CD8-positive, alpha-beta memory T cell (primary cell): ENCODE results near the gene SEPTIN1. TPM values are rescaled to one million over a fixed set of nuclear protein-coding genes. Genes with fewer than 3 reads are reported as not detected.
"Not testable (repeated sequence)": the region's sequence is repeated elsewhere in the genome, so short reads cannot be mapped to it uniquely, and the experiment has no call there.

Experiments used
- CTCF ChIA-PET: fragments of 350-600 bp; sonication (Branson Sonifier 250); formaldehyde crosslinking; loops from one replicate; lab custom pipeline; 2021; ENCODE audit warnings: antibody characterized with exemption; lab: Charles Lee
- POLR2A ChIA-PET: fragments of 350-600 bp; sonication (Branson Sonifier 250); formaldehyde crosslinking; loops from one replicate; lab custom pipeline; 2021; ENCODE audit warnings: antibody characterized with exemption; lab: Charles Lee
- DNase-seq, 5 donors: peaks; one replicate each; pipeline versions ENCODE4 v3.0.0 to v3.0.0-alpha.2; 2020 to 2022; ENCODE audit warnings: mixed read lengths in 1 of 5
- H3K27ac ChIP-seq: one replicate; pipeline ENCODE4 v1.7.0; 2013; ENCODE audit warnings: low read depth, mild to moderate bottlenecking, low read length, moderate library complexity
- H3K27me3 ChIP-seq: 2 replicates; pipeline ENCODE4 v1.7.0; 2013; ENCODE audit warnings: low read length, mild to moderate bottlenecking; ENCODE audit not compliant: insufficient read depth, poor library complexity, severe bottlenecking
- H3K36me3 ChIP-seq: 2 replicates; pipeline ENCODE4 v1.7.0; 2013; ENCODE audit warnings: mild to moderate bottlenecking, low read length, moderate library complexity; ENCODE audit not compliant: insufficient read depth
- H3K4me1 ChIP-seq: 2 replicates; pipeline ENCODE4 v1.7.0; 2013; ENCODE audit warnings: mild to moderate bottlenecking, low read length, moderate library complexity; ENCODE audit not compliant: insufficient read depth
- H3K4me3 ChIP-seq: 2 replicates; pipeline ENCODE4 v1.7.0; 2013; ENCODE audit warnings: mild to moderate bottlenecking, low read length
- H3K9me3 ChIP-seq: 2 replicates; pipeline ENCODE4 v1.7.0; 2013; ENCODE audit warnings: mild to moderate bottlenecking, low read length
- H3K27ac Mint-ChIP-seq, 8 donors: one replicate each; pipeline ENCODE4 v1.8.0; 2020 to 2021; ENCODE audit warnings: mixed read lengths in 8 of 8, mild to moderate bottlenecking in 6 of 8, inconsistent platforms in 3 of 8, moderate library complexity in 3 of 8
- H3K27me3 Mint-ChIP-seq, 2 donors: one replicate each; pipeline ENCODE4 v1.8.0; 2020 to 2021; ENCODE audit warnings: mixed read lengths in 2 of 2, mild to moderate bottlenecking in 1 of 2, moderate library complexity in 1 of 2
- H3K36me3 Mint-ChIP-seq, 3 donors: one replicate each; pipeline ENCODE4 v1.8.0; 2020 to 2021; ENCODE audit warnings: mixed read lengths in 3 of 3, inconsistent platforms in 1 of 3, mild to moderate bottlenecking in 1 of 3
- H3K4me1 Mint-ChIP-seq, 3 donors: one replicate each; pipeline ENCODE4 v1.8.0; 2020 to 2021; ENCODE audit warnings: mixed read lengths in 3 of 3, inconsistent platforms in 1 of 3, mild to moderate bottlenecking in 1 of 3
- H3K4me3 Mint-ChIP-seq, 7 donors: one replicate each; pipeline ENCODE4 v1.8.0; 2020 to 2021; ENCODE audit warnings: mixed read lengths in 7 of 7, mild to moderate bottlenecking in 6 of 7, moderate library complexity in 4 of 7, inconsistent platforms in 2 of 7
- H3K9me3 Mint-ChIP-seq, 5 donors: one replicate each; pipeline ENCODE4 v1.8.0; 2020 to 2022; ENCODE audit warnings: mixed read lengths in 5 of 5, mild to moderate bottlenecking in 3 of 5, moderate library complexity in 2 of 5, inconsistent platforms in 1 of 5
- polyA plus RNA-seq: library from polyadenylated mRNA; unstranded; fragments of 300-500 nt; fragmentation: Illumina TruSeq; gene quantifications from one replicate; pipeline ENCODE4 v1.2.3, GENCODE V29; 2021
- total RNA-seq, 2 experiments: library from RNA; stranded (reverse); gene quantifications; one replicate each; pipeline ENCODE4 v1.2.3, GENCODE V29; 2021

The SEPTIN1 gene
- total and polyA plus RNA-seq, 3 experiments from 2014 or later = 187 to 227 (median 193) TPM

DNA sequence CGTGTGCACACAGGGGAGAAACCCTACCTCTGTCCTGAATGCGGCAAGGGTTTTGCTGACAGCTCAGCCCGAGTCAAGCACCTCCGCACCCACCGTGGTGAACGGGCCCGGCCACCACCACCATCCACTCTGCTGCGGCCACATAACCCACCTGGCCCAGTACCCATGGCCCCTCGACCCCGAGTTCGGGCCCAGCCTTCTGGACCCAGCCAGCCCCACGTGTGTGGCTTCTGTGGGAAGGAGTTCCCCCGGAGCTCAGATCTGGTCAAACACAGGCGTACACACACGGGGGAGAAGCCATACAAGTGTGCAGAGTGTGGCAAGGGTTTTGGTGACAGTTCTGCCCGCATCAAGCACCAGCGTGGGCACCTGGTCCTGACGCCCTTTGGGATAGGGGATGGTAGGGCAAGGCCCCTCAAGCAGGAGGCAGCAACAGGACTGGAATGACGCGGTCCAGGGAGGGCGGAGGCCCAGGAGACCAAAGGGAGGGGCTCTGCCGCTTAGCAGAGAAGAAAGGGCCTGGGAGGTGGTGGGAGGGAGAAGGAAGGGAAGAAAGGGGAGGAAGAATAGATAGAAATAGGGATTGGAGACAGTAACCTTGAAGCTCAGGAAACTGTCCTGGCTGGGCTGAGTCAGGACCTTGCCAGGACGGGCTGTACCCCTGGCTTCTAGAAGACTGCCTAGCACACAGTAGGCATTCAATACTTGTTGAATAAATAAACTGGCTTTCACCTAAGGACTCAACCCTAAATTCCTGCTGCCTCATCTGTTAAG, 16.5 kb upstream of the SEPTIN1 start:
- ChIA-PET CTCF (interaction anchor here (1.2 to 3.2 kb wide), 4 partner anchors 10 to 51 kb away, joined by 3 to 16 read pairs (median 7); partner anchors contain the start of genes DCTPP1 and SEPTIN1), POLR2A (interaction anchor here (0.5 to 1.2 kb wide), 4 partner anchors 11 to 28 kb away, joined by 3 to 7 read pairs (median 4); partner anchors contain the start of gene SEPTIN1)
- DNase-seq = no peak
- Mint-ChIP-seq H3K36me3 (peaks cover 0 to 27% (median 5%) of the 10 kb centered on the region in 3 donors), H3K9me3 (peaks cover 0 to 2% (median 0%) of the 10 kb centered on the region in 5 donors), H3K27ac (peak overlapping the region in 3 of 8 donors; percentile 8 to 94 (median 88)), H3K27me3 (no peaks in the 10 kb centered on the region), H3K4me1 (peaks cover 37 to 58% (median 42%) of the 10 kb centered on the region in 3 donors), H3K4me3 (peak overlapping the region in 5 of 7 donors; percentile 32 to 92 (median 80))
- no peaks in the 10 kb centered on the region for H3K9me3 ChIP-seq
- no peaks in the 10 kb centered on the region for H3K36me3 ChIP-seq
- H3K4me1 ChIP-seq = peaks cover 25% of the 10 kb centered on the region
- H3K4me3 ChIP-seq = no peak overlapping the region
- no peak overlapping the region for H3K27ac ChIP-seq
- no peaks in the 10 kb centered on the region for H3K27me3 ChIP-seq

DNA sequence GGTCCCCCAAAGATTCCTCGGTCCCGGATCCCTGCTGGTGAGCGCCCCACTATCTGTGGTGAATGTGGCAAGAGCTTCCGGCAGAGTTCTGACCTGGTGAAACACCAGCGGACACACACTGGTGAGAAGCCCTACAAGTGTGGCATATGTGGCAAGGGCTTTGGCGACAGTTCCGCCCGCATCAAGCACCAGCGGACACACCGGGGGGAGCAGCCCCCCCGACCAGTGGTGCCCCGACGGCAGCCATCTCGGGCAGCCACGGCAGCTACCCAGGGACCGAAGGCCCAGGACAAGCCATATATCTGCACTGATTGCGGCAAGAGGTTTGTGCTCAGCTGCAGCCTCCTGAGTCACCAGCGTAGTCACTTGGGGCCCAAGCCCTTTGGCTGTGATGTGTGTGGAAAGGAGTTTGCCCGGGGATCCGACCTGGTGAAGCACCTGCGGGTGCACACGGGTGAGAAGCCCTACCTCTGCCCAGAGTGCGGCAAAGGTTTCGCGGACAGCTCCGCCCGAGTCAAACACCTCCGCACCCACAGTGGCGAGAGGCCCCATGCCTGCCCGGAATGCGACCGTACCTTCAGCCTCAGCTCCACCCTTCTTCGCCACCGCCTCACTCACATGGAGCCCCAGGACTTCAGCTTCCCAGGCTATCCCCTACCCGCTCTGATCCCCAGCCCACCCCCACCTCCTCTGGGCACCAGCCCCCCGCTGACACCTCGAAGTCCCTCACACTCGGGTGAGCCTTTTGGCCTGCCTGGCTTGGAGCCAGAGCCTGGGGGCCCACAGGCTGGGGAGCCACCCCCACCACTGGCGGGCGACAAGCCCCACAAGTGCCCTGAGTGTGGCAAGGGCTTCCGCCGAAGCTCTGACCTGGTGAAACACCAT, 15.7 kb upstream of the SEPTIN1 start:
- Mint-ChIP-seq H3K4me1 (peaks cover 37 to 58% (median 42%) of the 10 kb centered on the region in 3 donors), H3K4me3 (peak overlapping the region in 3 of 7 donors; percentile 52 to 86 (median 83)), H3K27me3 (no peaks in the 10 kb centered on the region), H3K27ac (peak overlapping the region in 4 of 8 donors; percentile 70 to 94 (median 76)), H3K9me3 (peaks cover 0 to 2% (median 0%) of the 10 kb centered on the region in 5 donors), H3K36me3 (peaks cover 0 to 27% (median 5%) of the 10 kb centered on the region in 3 donors)
- Histone ChIP-seq H3K36me3 (no peaks in the 10 kb centered on the region), H3K4me3 (no peak overlapping the region), H3K9me3 (no peaks in the 10 kb centered on the region), H3K4me1 (peaks cover 25% of the 10 kb centered on the region), H3K27me3 (no peaks in the 10 kb centered on the region), H3K27ac (no peak overlapping the region)
- CTCF ChIA-PET = interaction anchor here (0.6 to 3.2 kb wide), 5 partner anchors 11 to 154 kb away, joined by 3 to 16 read pairs (median 4); partner anchors contain the start of genes DCTPP1 and SEPTIN1
- POLR2A ChIA-PET = interaction anchor here (0.5 to 0.9 kb wide), 6 partner anchors 15 to 316 kb away, joined by 3 to 8 read pairs (median 4); partner anchors contain the start of gene SEPTIN1
- no peak for DNase-seq

DNA sequence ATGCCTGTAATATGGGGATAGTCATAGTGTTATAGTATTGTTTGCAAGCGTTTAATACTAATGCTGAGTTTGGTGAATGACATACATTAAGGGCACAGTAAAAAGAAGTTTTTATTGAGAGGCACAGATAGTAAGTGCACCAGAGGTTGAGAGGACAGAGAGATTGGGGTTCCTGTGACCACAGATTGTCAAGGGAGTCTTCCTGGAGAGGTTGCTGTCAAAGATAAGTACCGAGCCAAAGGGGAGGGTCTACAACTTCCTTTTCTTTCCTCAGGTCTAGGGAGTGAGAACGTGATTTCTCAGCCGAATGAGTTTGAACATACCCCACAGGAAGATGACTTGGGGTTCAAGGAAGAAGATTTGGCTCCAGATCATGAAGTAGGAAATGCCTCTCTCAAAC, 14.7 kb upstream of the SEPTIN1 start:
- no peak for DNase-seq
- Histone ChIP-seq H3K4me1 (peaks cover 25% of the 10 kb centered on the region), H3K4me3 (no peak overlapping the region), H3K36me3 (no peaks in the 10 kb centered on the region), H3K9me3 (no peaks in the 10 kb centered on the region), H3K27ac (no peak overlapping the region), H3K27me3 (no peaks in the 10 kb centered on the region)
- peak overlapping the region; percentile 32 to 94 (median 63) for H3K27ac Mint-ChIP-seq
- H3K4me1 Mint-ChIP-seq = peaks cover 37 to 58% (median 42%) of the 10 kb centered on the region in 3 donors
- peaks cover 0 to 2% (median 0%) of the 10 kb centered on the region in 5 donors for H3K9me3 Mint-ChIP-seq
- ChIA-PET POLR2A (interaction anchor here (0.6 to 0.9 kb wide), 4 partner anchors 14 to 612 kb away, joined by 3 to 8 read pairs (median 4); no protein-coding TSS in a partner anchor), CTCF (interaction anchor here (0.6 to 3.6 kb wide), 4 partner anchors 9 to 155 kb away, joined by 4 to 19 read pairs (median 16); partner anchors contain the start of genes SEPTIN1 and ZNF771)
- peak overlapping the region; percentile 45 to 93 (median 86) for H3K4me3 Mint-ChIP-seq
- H3K27me3 Mint-ChIP-seq = no peaks in the 10 kb centered on the region
- H3K36me3 Mint-ChIP-seq = peaks cover 0 to 27% (median 5%) of the 10 kb centered on the region in 3 donors

DNA sequence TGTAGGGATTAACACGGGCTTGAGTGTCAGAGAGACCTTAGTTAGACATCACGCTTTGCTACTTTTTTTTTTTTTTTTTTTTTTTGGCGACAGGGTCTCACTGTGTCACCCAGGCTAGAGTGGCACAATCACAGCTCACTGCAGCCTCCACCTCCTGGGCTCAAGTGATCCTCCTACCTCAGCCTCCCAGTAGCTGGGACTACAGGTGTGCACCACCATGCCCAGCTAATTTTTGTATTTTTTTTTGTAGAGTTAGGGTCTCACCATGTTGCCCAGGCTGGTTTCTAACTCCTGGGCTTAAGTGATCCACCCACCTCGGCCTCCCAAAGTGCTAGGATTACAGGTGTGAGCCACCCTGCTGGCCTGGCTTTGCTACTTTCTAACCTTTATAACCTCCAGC, 14.3 kb upstream of the SEPTIN1 start:
- CTCF ChIA-PET = interaction anchor here (0.5 to 3.6 kb wide), 5 partner anchors 9 to 423 kb away, joined by 3 to 19 read pairs (median 14); partner anchors contain the start of genes SEPTIN1, TAOK2 and ZNF771
- POLR2A ChIA-PET = interaction anchor here (0.7 to 1.9 kb wide), 2 partner anchors 11 to 612 kb away, joined by 4 to 16 read pairs; partner anchors contain the start of gene ZNF771
- Mint-ChIP-seq H3K36me3 (peaks cover 0 to 27% (median 5%) of the 10 kb centered on the region in 3 donors), H3K4me1 (peaks cover 35 to 56% (median 40%) of the 10 kb centered on the region in 3 donors), H3K27ac (peak overlapping the region in 5 of 8 donors; percentile 32 to 82 (median 62)), H3K4me3 (peak overlapping the region; percentile 45 to 93 (median 88))
- H3K9me3 Mint-ChIP-seq, H3K9me3 ChIP-seq, H3K27me3 Mint-ChIP-seq, H3K27me3 ChIP-seq, H3K27ac ChIP-seq, H3K36me3 ChIP-seq, DNase-seq: not testable (repeated sequence)
- Histone ChIP-seq H3K4me1 (peaks cover 25% of the 10 kb centered on the region), H3K4me3 (peak overlapping the region; percentile 60)

DNA sequence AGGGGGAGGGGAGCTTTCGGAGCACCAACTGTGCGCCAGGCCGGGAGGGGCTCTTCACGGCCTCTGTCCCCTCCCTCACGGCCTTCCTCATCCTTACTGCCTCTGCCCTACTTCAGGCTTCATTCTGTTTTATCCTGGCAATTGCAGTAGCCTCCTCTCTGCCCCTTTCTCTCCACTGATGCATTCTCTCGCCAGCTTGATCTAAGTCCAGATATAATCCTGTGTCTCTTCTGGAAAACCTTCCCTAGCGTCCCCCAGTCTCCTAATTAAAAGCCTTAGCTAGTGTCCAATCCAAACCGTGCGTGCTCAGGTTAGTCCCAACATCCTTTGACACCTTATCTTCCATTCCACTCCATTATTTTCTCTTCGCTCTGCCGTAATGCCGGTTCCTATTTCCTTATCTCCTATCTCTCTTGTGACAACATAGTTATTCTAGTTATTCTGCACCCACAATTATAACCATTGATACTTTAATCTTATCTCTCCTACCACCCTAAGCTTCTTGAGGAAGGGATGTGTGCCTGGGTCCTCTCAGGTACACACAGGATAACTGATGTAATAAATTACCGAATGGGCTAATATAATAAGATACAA, 13.7 kb upstream of the SEPTIN1 start:
- POLR2A ChIA-PET = interaction anchor here (0.7 to 1.9 kb wide), 6 partner anchors 11 to 611 kb away, joined by 3 to 24 read pairs (median 6); partner anchors contain the start of genes SEPTIN1 and ZNF771

DNA sequence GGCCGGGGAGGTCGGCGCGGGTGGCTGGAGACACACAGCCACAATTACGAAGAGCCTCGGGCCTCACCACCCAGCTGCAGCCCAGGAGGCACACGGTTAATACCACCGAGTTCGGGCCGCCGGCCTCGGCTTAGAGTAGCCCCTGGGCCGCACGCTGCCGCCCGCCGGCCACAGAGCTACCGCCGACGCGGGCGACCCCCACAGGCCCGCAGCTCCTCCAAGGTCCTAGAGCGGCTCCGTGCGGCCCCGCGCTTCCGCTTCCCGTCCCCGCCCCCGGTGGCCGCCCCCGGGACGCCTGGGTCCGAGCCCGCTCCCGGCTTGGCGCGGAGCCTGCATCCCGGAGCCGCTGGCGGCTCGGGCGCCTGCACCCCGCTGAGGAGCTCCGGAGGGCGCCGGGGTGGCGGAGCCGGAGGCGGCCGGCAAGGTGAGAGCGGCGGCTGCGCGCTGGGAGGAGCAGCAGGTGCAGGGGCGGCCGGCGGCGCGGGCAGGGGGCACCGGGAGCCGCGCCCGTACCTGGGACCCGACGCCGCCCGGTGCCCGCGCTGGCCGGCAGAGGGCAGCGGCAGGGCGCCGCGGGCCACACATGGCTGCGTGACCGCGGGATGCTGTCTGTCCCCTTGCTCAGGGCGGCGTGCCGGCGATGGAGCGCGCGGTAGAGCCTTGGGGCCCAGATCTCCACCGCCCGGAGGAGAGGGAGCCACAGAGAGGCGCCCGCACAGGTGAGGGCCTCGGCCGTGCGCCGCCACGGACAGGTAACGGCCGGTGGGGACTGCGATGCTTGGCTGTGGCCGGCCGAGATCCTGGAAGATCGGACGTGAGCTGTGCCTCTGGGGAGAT, 13.0 kb upstream of the SEPTIN1 start, which contains the start of gene ZNF48:
Gene ZNF48, plus strand, starts transcription at position 266 of the 837 bp plus-strand sequence. Its CDS starts 375 bp downstream, at position 641.
- peaks cover 30 to 48% (median 33%) of the 10 kb centered on the region in 3 donors for H3K4me1 Mint-ChIP-seq
- H3K27ac Mint-ChIP-seq = peak within 1 kb of the TSS; percentile 44 to 98 (median 86)
- no peaks in the 10 kb centered on the region for H3K36me3 ChIP-seq
- H3K4me3 Mint-ChIP-seq = peak within 1 kb of the TSS; percentile 72 to 93 (median 89)
- peak within 1 kb of the TSS; percentile 52 for H3K27ac ChIP-seq
- no peaks in the 10 kb centered on the region for H3K9me3 ChIP-seq
- no peaks in the 10 kb centered on the region for H3K27me3 ChIP-seq
- ChIA-PET POLR2A (interaction anchor here (0.5 to 1.9 kb wide), 9 partner anchors 12 to 280 kb away, joined by 3 to 24 read pairs (median 3); partner anchors contain the start of genes SEPTIN1, TBC1D10B and ZNF771), CTCF (interaction anchor here (0.8 to 3.6 kb wide), 6 partner anchors 11 to 30 kb away, joined by 3 to 19 read pairs (median 8); partner anchors contain the start of genes SEPTIN1 and ZNF771)
- peak within 1 kb of the TSS; percentile 60 for H3K4me3 ChIP-seq
- H3K36me3 Mint-ChIP-seq = peaks cover 0 to 27% (median 5%) of the 10 kb centered on the region in 3 donors
- peaks cover 0 to 2% (median 0%) of the 10 kb centered on the region in 5 donors for H3K9me3 Mint-ChIP-seq
- DNase-seq = peak; percentile 37 to 64 (median 58)
- H3K27me3 Mint-ChIP-seq = no peaks in the 10 kb centered on the region
- H3K4me1 ChIP-seq = peaks cover 25% of the 10 kb centered on the region

More for the DNA sequence above, 13.7 kb upstream of the SEPTIN1 start:
- DNase-seq = no peak
- H3K9me3 Mint-ChIP-seq = peaks cover 0 to 2% (median 0%) of the 10 kb centered on the region in 5 donors
- H3K4me3 Mint-ChIP-seq = peak overlapping the region; percentile 72 to 93 (median 88)
- no peaks in the 10 kb centered on the region for H3K27me3 Mint-ChIP-seq
- CTCF ChIA-PET = interaction anchor here (0.5 to 3.6 kb wide), 6 partner anchors 10 to 422 kb away, joined by 3 to 19 read pairs (median 8); partner anchors contain the start of genes SEPTIN1, TAOK2 and ZNF771
- Histone ChIP-seq H3K27me3 (no peaks in the 10 kb centered on the region), H3K9me3 (no peaks in the 10 kb centered on the region), H3K4me3 (peak overlapping the region; percentile 60), H3K27ac (peak overlapping the region; percentile 6), H3K36me3 (no peaks in the 10 kb centered on the region), H3K4me1 (peaks cover 25% of the 10 kb centered on the region)
- peaks cover 0 to 27% (median 5%) of the 10 kb centered on the region in 3 donors for H3K36me3 Mint-ChIP-seq
- peaks cover 33 to 53% (median 36%) of the 10 kb centered on the region in 3 donors for H3K4me1 Mint-ChIP-seq
- H3K27ac Mint-ChIP-seq = peak overlapping the region in 7 of 8 donors; percentile 28 to 89 (median 82)
